DND-41 (cell line): Measurements from ENCODE around the gene PTCD3.

Experiments used
- ATAC-seq: fragments of 200-7000 bp; cut with Tn5 transposase; 3 replicates; pipeline ENCODE4 v1.9.1; 2021; ENCODE audit warnings: low read depth; ENCODE audit not compliant: insufficient read depth
- DNase-seq: peaks from one replicate; pipeline ENCODE4 v3.0.0-alpha.2; 2020
- H2AFZ ChIP-seq: 2 replicates; pipeline ENCODE4 v1.6.0; 2012; ENCODE audit warnings: low read depth, low read length
- H3K27ac ChIP-seq: 2 replicates; pipeline ENCODE4 v1.5.1; 2012; ENCODE audit warnings: low read length, inconsistent platforms
- H3K27me3 ChIP-seq: fragments of 200-600 bp; sonication (generic); 2 replicates; pipeline ENCODE4 v1.6.0; 2012; ENCODE audit warnings: low read length, mild to moderate bottlenecking, inconsistent platforms; ENCODE audit not compliant: insufficient read depth, poor library complexity
- H3K36me3 ChIP-seq: 2 replicates; pipeline ENCODE4 v1.5.1; 2012; ENCODE audit warnings: low read length, inconsistent platforms; ENCODE audit not compliant: insufficient read depth
- H3K4me1 ChIP-seq: 2 replicates; pipeline ENCODE4 v1.5.1; 2012; ENCODE audit warnings: mild to moderate bottlenecking, low read length; ENCODE audit not compliant: insufficient read depth
- H3K4me2 ChIP-seq: 2 replicates; pipeline ENCODE4 v1.6.0; 2012; ENCODE audit warnings: mild to moderate bottlenecking, moderate library complexity, low read length, inconsistent platforms; ENCODE audit not compliant: insufficient read depth
- H3K4me3 ChIP-seq, 2 experiments: fragments of 200-600 bp in 1 of 2; shearing (Covaris generic) in 1 of 2; 2 replicates each; pipeline ENCODE4 v1.5.1; 2012 to 2016; ENCODE audit warnings: inconsistent platforms in 2 of 2, low read length in 2 of 2, mild to moderate bottlenecking in 2 of 2, low read depth in 1 of 2, moderate library complexity in 1 of 2
- H3K79me2 ChIP-seq: 2 replicates; pipeline ENCODE4 v1.6.0; 2012; ENCODE audit warnings: low read length, inconsistent platforms; ENCODE audit not compliant: insufficient read depth
- H3K9ac ChIP-seq: 2 replicates; pipeline ENCODE4 v1.6.0; 2012; ENCODE audit warnings: low read depth, mild to moderate bottlenecking, inconsistent platforms, low read length, moderate library complexity
- H3K9me3 ChIP-seq: 2 replicates; pipeline ENCODE4 v1.5.1; 2012; ENCODE audit warnings: low read length, moderate library complexity, mild to moderate bottlenecking, inconsistent platforms; ENCODE audit not compliant: insufficient read depth, severe bottlenecking
- H4K20me1 ChIP-seq: 2 replicates; pipeline ENCODE4 v1.6.0; 2012; ENCODE audit warnings: low read length; ENCODE audit not compliant: insufficient read depth
- CTCF ChIP-seq: IDR thresholded peaks from 2 replicates; pipeline ENCODE4 v1.5.1; 2012; ENCODE audit warnings: borderline replicate concordance, low read length, moderate library complexity, mild to moderate bottlenecking; ENCODE audit not compliant: poor library complexity, severe bottlenecking; ENCODE audit errors: extremely low read depth
- EZH2 ChIP-seq: IDR thresholded peaks from 3 replicates; pipeline ENCODE4 v1.6.1; 2012; ENCODE audit warnings: borderline replicate concordance, low read depth, mild to moderate bottlenecking, moderate library complexity, low read length, inconsistent platforms; ENCODE audit not compliant: severe bottlenecking

Gene PTCD3

DNA sequence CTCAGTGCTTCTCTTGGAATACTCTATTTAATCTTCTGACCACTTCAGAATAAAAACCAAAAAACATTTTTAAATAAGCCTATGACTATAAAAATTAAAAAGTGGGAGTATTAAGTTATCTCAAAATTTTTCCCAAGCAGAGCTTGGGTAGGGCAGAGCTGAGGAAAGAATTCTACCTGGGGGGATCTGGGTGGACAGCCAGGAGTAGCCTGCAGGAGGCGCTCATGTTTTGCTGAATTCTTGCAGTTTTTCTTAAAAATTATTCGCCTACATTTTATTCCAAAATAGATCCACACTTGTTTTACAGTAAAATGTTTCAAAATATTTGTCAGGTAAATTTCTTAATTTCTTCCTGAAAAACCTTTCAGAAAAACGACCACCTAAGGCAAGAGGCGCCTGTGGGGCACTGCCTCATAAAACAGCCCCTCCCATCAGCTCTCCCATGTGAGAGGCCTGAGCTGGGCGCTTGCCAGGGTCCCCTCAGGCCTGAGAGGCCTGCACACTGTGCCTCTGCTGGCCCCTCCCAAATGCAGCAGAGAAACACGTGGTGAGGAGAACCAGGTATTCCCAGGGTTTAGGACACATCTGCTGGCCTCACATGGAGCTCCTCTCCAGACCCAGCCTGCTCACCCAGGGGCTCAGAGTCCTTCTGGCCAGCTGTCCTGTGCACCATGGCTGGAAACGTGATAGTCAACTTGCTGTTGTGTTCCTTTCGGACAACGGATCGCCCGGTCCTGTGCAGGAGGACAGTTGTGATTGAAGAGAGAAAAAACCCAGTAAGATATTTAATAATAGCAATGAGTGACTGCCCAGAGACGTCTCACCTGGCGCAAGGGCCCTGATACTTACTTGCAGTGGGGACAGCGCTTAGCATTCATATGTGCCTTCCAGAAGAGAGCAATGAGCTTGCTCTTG is 17.8 kb upstream of the PTCD3 start:
- Histone ChIP-seq H3K4me3 (no peak overlapping the region), H3K4me2 (no peak overlapping the region), H2AFZ (no peak overlapping the region), H3K9ac (no peak overlapping the region), H3K27ac (no peak overlapping the region), H3K4me1 (no peaks in the 10 kb centered on the region), H4K20me1 (0 out of 2 replicates have a peak, but pooled peaks cover 2% of the 10 kb centered on the region), H3K9me3 (no peaks in the 10 kb centered on the region), H3K36me3 (peaks cover 67% of the 10 kb centered on the region), H3K27me3 (no peaks in the 10 kb centered on the region), H3K79me2 (peaks cover 3% of the 10 kb centered on the region; the same call in 1 of the 2 replicates)
- TF ChIP-seq EZH2 = no peak
- TF ChIP-seq CTCF = peak; percentile 50
- ATAC-seq (no peak; the same call in 2 of the 3 replicates), DNase-seq (no peak)

DNA sequence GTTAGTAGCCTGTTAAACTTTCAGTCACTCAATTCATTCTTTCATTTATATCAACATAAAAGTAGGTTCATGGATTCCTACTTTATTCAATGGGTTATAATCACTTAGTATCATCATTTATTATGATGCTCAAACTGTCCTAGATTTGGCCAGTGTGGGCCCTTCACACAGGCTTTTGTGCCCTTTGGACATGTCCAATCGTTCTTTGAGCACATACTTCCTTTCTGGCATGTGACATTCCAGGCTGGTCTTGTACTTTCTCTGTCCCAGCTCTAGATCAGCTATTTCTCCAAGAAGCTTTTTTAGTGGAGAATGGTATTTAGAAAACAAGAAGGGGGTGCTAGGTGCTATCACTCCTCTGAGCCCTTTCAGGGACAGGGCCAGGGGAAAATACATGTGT is 11.8 kb upstream of the PTCD3 start:
- Histone ChIP-seq H2AFZ (no peak overlapping the region), H3K4me1 (no peaks in the 10 kb centered on the region), H3K36me3 (peaks cover 83% of the 10 kb centered on the region), H4K20me1 (peaks cover 12% of the 10 kb centered on the region; the same call in 1 of the 2 replicates), H3K4me2 (no peak overlapping the region), H3K27me3 (no peaks in the 10 kb centered on the region), H3K27ac (no peak overlapping the region), H3K4me3 (no peak overlapping the region), H3K9ac (no peak overlapping the region), H3K79me2 (peaks cover 50% of the 10 kb centered on the region), H3K9me3 (no peaks in the 10 kb centered on the region)
- ATAC-seq (no peak), DNase-seq (no peak)
- TF ChIP-seq EZH2 (no peak), CTCF (no peak)

GRCh38 chr2:86097114-86097896 is 8.7 kb upstream of the PTCD3 start:
- no peak overlapping the region for H3K4me3 ChIP-seq
- H3K4me1 ChIP-seq = peaks cover 9% of the 10 kb centered on the region; the same call in 1 of the 2 replicates
- no peaks in the 10 kb centered on the region for H3K27me3 ChIP-seq
- no peak overlapping the region for H3K27ac ChIP-seq
- no peak for DNase-seq
- TF ChIP-seq CTCF (no peak), EZH2 (no peak)
- H3K9me3 ChIP-seq = no peaks in the 10 kb centered on the region
- peaks cover 77% of the 10 kb centered on the region for H3K79me2 ChIP-seq
- peaks cover 86% of the 10 kb centered on the region for H3K36me3 ChIP-seq
- H2AFZ ChIP-seq = no peak overlapping the region
- H3K4me2 ChIP-seq = no peak overlapping the region
- H3K9ac ChIP-seq = no peak overlapping the region
- H4K20me1 ChIP-seq = peaks cover 17% of the 10 kb centered on the region; the same call in 1 of the 2 replicates
- ATAC-seq = no peak
